ENCODE measurements around the gene LXN. TPM values are rescaled to one million over a fixed set of nuclear protein-coding genes. Genes with fewer than 3 reads are reported as not detected.

Gene LXN
- total RNA-seq, 1 donor from 2014 or later: 70.6 TPM

DNA sequence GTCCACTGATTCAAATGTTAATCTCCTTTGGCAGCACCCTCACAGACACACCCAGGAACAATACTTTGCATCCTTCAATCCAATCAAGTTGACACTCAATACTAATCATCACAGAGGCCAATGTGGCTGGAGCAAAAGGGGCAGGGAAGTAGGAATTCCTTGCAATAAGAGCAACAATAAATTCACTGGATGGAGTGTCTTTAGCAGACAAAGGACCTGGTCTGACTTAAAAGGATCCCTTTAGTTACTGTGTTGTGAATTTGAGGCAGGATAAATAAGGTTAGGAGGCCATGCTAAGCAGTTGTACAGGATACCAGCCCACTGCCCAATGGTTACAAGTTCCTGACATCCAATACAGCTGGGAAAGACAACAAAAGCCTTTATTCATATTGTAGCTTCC, 40.5 kb downstream of the LXN start:
- no peak overlapping the region for H3K27ac Mint-ChIP-seq (ENCODE audit: unreplicated experiment)
- no peaks in the 10 kb centered on the region for H3K4me1 Mint-ChIP-seq (ENCODE audit: unreplicated experiment)

DNA sequence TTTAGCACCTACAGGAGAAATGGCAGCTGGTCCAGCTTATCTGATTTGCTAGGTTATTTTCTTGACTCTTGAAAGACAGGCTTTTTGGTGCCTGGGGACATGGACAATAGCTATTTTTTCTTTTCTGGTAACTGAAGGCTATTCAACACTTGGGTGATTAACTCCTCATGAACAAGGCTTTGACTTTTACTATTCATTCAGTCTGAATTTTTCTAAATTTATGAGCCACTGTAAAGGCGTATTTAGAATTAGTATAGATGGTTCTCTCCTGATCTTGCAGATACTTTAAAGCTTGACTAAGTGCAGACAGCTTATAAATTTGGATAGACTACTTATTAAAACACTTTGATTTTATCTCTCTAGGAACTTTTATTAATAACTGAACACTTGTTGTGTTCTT, 46.6 kb downstream of the LXN start:
- Mint-ChIP-seq H3K4me1 (ENCODE audit: unreplicated experiment) (peaks cover 2% of the 10 kb centered on the region), H3K36me3 (ENCODE audit: low read depth, unreplicated experiment) (peaks cover 5% of the 10 kb centered on the region), H3K27ac (ENCODE audit: unreplicated experiment) (no peak overlapping the region), H3K9me3 (ENCODE audit: unreplicated experiment) (no peaks in the 10 kb centered on the region), H3K27me3 (ENCODE audit: unreplicated experiment) (peaks cover 1% of the 10 kb centered on the region), H3K4me3 (ENCODE audit: unreplicated experiment) (no peak overlapping the region)
- no peak for DNase-seq (ENCODE audit: low spot score)
- no peak for TF ChIP-seq CTCF (IDR thresholded peaks at IDR 0.05; ENCODE audit: unreplicated experiment)

More for the DNA sequence above, 40.5 kb downstream of the LXN start:
- no peak for DNase-seq (ENCODE audit: low spot score)
- Mint-ChIP-seq H3K27me3 (ENCODE audit: unreplicated experiment) (peaks cover 3% of the 10 kb centered on the region), H3K36me3 (ENCODE audit: low read depth, unreplicated experiment) (peaks cover 5% of the 10 kb centered on the region), H3K4me3 (ENCODE audit: unreplicated experiment) (no peak overlapping the region), H3K9me3 (ENCODE audit: unreplicated experiment) (peaks cover 6% of the 10 kb centered on the region)
- no peak for TF ChIP-seq CTCF (IDR thresholded peaks at IDR 0.05; ENCODE audit: unreplicated experiment)

GRCh38 chr3:158617982-158618875, 54.2 kb downstream of the LXN start:
- H3K27ac Mint-ChIP-seq (ENCODE audit: unreplicated experiment): no peak overlapping the region
- DNase-seq (ENCODE audit: low spot score): no peak

More at GRCh38 chr3:158617982-158618875, 54.2 kb downstream of the LXN start:
- peaks cover 12% of the 10 kb centered on the region for H3K9me3 Mint-ChIP-seq (ENCODE audit: unreplicated experiment)
- no peak overlapping the region for H3K4me3 Mint-ChIP-seq (ENCODE audit: unreplicated experiment)
- no peak for TF ChIP-seq CTCF (IDR thresholded peaks at IDR 0.05; ENCODE audit: unreplicated experiment)
- peaks cover 1% of the 10 kb centered on the region for H3K27me3 Mint-ChIP-seq (ENCODE audit: unreplicated experiment)
- H3K4me1 Mint-ChIP-seq (ENCODE audit: unreplicated experiment): peaks cover 2% of the 10 kb centered on the region
- H3K36me3 Mint-ChIP-seq (ENCODE audit: low read depth, unreplicated experiment): peaks cover 17% of the 10 kb centered on the region

Other genes with a start within 250 kb of the LXN start
- 59.8 TPM for gene MLF1, start 101.5 kb downstream of the LXN start, total RNA-seq (ENCODE audit: unreplicated experiment)
- 71.2 TPM for gene GFM1, start 28.1 kb downstream of the LXN start, total RNA-seq (ENCODE audit: unreplicated experiment)
- gene RARRES1, start 59.8 kb upstream of the LXN start, total RNA-seq (ENCODE audit: unreplicated experiment): not detected
- gene MFSD1, start 129.4 kb upstream of the LXN start, total RNA-seq (ENCODE audit: unreplicated experiment): 24.8 TPM